ENCODE data around the gene DEFB124.

DEFB124 gene

GRCh38 chr20:31425797-31426196, 49.1 kb downstream of the DEFB124 start:
- no peak for DNase-seq (ENCODE audit: low spot score)

- DNase-seq (ENCODE audit: low spot score), result no peak
These were observed 56.6 kb downstream of the DEFB124 start for GRCh38 chr20:31418307-31418706.

DNA sequence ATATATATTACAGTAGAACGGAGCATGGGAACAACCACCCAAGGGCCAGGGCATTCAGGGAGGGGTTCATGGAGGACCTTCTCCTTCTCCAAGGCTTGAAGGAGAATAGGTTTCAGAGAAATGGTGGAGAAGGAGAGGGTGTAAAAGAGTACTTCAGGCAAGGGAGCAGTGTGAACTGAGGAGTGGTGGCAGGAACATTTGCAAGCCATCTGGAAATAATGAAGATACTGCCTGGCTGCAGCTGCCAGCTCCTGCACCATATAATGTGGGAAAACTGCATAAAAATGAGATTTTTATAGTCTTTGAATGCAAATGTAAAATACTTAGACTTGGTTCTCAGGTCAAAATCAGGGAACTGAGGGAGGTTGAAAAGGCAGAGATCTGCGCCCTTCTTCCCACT, 59.3 kb downstream of the DEFB124 start:
- no peak for DNase-seq (ENCODE audit: low spot score)

Measured in D341Med (cell line).